SJSA1 (cell line): ENCODE data around the gene UVRAG. TPM values are rescaled to one million over a fixed set of nuclear protein-coding genes. Genes with fewer than 3 reads are reported as not detected.

Source experiments
- DNase-seq, 2 experiments: peaks; one replicate each; pipeline ENCODE4 v3.0.0-alpha.2; 2015 to 2020; ENCODE audit warnings: low spot score in 2 of 2, low read depth in 1 of 2
- H3K27ac ChIP-seq: fragments of 250-450 bp; sonication (Bioruptor Pico); 2 replicates; pipeline ENCODE4 v1.5.1; 2020; ENCODE audit warnings: mild to moderate bottlenecking, moderate library complexity
- H3K27me3 ChIP-seq: fragments of 250-450 bp; sonication (Bioruptor Pico); replicated peaks from 2 replicates; pipeline ENCODE4 v1.5.1; 2020; ENCODE audit warnings: mild to moderate bottlenecking, moderate library complexity
- H3K36me3 ChIP-seq: fragments of 250-450 bp; sonication (Bioruptor Pico); 2 replicates; pipeline ENCODE4 v1.5.1; 2020; ENCODE audit warnings: mild to moderate bottlenecking
- H3K4me1 ChIP-seq: fragments of 250-450 bp; sonication (Bioruptor Pico); replicated peaks from 2 replicates; pipeline ENCODE4 v1.6.1; 2021; ENCODE audit warnings: mild to moderate bottlenecking
- H3K4me3 ChIP-seq: fragments of 250-450 bp; sonication (Bioruptor Pico); 2 replicates; pipeline ENCODE4 v1.5.1; 2020; ENCODE audit warnings: mild to moderate bottlenecking
- H3K9me3 ChIP-seq: fragments of 250-450 bp; sonication (Bioruptor Pico); replicated peaks from 2 replicates; pipeline ENCODE4 v1.5.1; 2020; ENCODE audit warnings: mild to moderate bottlenecking
- total RNA-seq: library from RNA; depleted of rRNA; stranded (reverse); fragments of >200 nt; shearing (Covaris generic); gene quantifications from 2 replicates; pipeline ENCODE4 v1.2.3, GENCODE V29; 2014

The UVRAG gene
- total RNA-seq, 1 experiment from 2014 or later = 7.7 TPM

DNA sequence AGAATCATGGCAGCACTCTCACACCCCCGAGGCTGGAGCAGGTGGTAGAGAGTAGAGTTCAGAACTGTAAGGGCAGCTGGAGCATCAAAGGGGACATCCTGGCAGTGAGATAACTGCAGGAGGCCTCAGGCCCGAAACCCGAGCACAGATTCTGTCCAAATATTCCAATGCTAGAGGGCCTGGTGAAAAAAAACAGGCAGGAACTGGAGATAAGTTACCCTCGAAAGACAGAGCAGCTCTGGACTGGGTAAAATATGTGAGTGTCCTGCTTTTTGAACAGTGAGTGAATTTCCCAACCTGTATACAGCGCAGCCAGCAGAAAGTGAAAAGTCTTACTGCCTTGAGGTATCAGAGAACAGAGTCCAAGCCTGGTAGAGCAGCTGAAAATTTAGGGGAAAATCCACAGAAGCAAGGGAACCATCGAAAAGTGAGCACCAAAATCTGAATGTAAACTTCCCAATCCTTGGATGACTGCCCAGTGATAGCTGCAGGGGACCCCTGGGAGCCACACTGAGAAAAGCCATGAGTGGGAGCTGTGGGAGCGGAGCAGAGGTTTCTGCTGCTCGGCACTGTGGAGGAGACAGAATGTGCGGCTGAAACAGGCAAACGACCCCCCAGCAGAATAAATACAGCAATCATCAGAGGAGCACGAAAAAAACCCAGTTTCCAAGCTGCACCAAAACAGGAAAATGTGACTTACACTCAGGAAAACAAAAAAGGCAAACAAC lies 340.7 kb downstream of the UVRAG start:
- H3K9me3 ChIP-seq = no peaks in the 10 kb centered on the region
- H3K4me3 ChIP-seq = no peak overlapping the region
- no peaks in the 10 kb centered on the region; the same call in 1 of the 2 replicates for H3K4me1 ChIP-seq
- no peak for DNase-seq
- H3K36me3 ChIP-seq = no peaks in the 10 kb centered on the region
- no peak overlapping the region for H3K27ac ChIP-seq
- H3K27me3 ChIP-seq = no peaks in the 10 kb centered on the region

DNA sequence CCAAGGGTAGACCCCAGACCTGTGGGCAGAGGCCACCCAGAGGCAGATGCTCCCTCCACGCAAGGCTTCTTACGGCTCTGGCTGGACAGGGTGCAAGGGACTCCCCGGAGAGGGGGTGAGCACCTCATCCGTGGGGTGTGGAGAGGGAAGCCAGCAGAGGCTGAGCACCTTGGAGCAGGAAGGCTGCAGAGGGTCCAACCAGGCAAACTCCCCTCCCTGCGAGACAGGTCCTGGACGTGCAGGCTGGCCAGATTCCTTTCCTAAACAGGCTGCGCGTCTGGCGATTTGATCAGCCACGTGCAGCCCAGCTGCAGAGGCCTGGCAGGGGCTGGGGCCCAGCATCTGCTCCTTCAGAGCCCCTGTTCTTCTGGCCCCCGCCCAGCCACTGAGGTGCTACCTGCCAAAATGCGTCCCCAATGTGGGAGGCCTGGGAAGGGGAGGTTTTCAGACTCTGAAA lies 342.0 kb downstream of the UVRAG start:
- Histone ChIP-seq H3K27me3 (no peaks in the 10 kb centered on the region), H3K36me3 (no peaks in the 10 kb centered on the region), H3K4me1 (no peaks in the 10 kb centered on the region; the same call in 1 of the 2 replicates), H3K27ac (no peak overlapping the region), H3K4me3 (no peak overlapping the region), H3K9me3 (no peaks in the 10 kb centered on the region)
- no peak for DNase-seq

DNA sequence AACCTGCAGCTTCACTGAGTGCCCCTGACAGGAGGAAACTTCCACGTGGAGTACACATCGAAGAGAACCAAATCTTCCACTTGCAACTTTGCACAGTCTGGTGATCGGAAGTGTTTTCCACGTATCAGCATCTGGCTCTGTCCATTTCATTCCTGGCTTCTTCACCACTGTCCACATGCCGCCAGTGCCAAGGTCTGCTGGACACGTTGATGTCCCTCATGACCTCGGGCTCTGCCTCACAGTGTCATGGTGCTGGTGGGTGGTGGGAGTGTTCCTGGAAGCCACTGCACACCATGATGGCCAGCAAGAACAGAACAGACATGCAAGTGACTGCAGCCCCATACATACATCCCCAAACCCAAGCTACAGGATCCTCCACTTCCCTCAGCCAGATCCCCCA lies 342.9 kb downstream of the UVRAG start:
- Histone ChIP-seq H3K4me3 (no peak overlapping the region), H3K36me3 (no peaks in the 10 kb centered on the region), H3K9me3 (no peaks in the 10 kb centered on the region), H3K4me1 (no peaks in the 10 kb centered on the region), H3K27ac (no peak overlapping the region), H3K27me3 (no peaks in the 10 kb centered on the region)
- DNase-seq = no peak

DNA sequence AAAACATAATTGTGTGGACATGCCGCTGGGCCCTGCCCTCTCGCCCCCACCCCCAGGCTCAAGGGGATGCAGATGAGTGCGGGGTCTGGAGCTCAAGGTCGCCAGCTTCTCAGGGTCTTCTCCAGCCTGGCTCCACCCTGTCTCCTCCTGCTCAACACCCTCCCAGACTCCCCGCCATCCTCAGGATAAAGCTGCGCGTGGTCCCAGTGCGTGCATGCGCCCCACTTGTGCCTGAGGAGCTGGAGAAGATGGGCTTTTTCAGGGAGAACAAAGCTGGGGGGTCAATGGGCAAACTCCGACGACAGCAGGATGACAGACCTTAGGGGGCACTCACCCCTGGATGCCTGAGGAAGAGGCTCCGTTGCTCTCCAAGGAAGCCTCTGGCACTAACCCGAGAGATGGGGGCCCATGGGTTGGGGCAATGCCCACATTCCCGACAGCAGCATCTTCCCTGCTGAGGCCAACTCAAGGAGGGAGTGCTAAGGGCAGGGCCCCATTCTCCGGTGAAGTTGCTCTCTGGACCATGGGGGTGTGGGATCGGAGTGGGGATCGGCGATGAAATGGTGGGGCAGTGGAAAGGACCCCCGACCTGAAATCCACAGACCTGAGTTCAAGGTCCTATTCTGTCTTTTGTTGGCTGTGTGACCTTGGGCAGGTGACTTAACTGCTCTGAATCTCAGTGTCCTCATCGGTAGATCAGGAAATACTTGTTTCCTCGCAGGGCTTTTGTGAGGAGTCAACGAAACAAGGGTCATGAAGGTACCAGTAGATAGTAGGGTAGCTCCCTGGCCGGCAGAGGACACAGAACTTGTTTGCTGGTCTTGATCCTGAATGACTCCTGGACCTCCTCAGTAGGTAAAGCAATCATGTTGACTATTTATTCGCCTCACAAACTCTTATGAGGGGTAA lies 343.6 kb downstream of the UVRAG start:
- DNase-seq = no peak
- Histone ChIP-seq H3K4me3 (no peak overlapping the region), H3K27ac (no peak overlapping the region), H3K4me1 (no peaks in the 10 kb centered on the region), H3K9me3 (no peaks in the 10 kb centered on the region), H3K36me3 (no peaks in the 10 kb centered on the region), H3K27me3 (no peaks in the 10 kb centered on the region)

DNA sequence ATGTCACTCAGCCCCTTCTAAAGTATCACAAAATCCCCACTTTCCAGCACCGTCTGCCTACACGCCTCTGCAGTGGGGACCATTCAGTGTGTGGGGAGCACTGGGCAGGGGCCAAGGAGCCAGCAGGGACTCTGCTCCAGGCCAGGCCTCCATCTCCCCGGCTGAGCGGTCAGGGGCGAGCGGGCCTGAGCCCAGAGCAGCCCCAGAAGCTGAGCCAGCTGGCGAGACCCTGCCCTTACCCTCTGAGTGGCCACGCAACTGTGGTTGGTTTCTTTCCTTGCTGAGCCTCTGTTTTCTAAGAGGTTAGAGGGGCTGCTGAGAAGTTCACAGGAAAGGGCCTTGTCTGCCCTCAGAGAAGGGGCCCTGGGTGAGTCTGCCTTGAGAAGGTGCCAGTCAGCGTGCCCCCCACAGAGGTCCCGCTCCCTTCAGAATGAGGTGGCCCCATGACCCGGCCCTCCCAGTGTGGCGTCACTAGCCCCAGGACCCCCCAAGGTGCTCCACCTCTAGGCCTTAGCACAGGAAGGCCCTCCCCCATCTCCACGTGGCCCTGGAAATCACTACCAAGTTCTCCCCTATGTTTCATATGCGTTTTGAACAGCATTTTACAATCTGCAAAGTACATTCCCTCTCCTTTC lies 344.4 kb downstream of the UVRAG start:
- Histone ChIP-seq H3K27ac (no peak overlapping the region), H3K36me3 (no peaks in the 10 kb centered on the region), H3K4me3 (no peak overlapping the region), H3K27me3 (no peaks in the 10 kb centered on the region), H3K4me1 (no peaks in the 10 kb centered on the region), H3K9me3 (no peaks in the 10 kb centered on the region)
- no peak for DNase-seq

DNA sequence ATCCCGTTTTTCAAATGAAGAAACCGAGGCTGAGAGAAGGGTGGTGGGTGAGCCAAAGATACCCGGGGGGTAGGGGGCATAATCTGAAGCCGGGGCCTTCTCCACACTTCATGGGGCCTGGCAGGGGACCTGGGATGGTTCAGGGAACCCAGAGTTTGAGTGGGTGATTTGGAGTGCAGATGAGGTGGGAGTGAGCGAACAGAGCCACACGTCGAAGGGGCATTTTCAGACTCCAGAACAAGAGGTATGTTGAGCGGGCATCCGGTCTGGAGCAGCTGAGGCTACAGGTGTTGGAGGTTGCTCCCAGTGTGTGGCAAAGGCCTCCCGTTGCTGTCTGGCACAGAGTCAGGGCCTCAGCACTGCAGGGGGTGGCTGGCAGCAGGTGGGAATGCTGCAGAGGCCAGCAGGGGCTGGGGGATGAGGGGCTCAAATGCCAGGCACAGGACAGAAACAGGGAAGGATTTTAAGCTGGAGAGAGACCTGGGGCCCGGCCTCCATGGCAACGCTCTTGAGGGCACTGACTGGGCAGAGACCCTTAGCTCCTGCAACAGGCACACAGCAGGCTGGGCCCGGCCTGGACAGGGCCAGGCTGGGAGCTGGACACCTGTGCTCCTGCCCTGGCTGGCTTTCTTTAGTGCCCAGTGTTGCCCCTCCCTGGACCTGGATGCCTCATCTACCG lies 345.1 kb downstream of the UVRAG start:
- no peaks in the 10 kb centered on the region for H3K27me3 ChIP-seq
- no peak overlapping the region for H3K4me3 ChIP-seq
- H3K9me3 ChIP-seq = no peaks in the 10 kb centered on the region
- H3K4me1 ChIP-seq = no peaks in the 10 kb centered on the region
- no peaks in the 10 kb centered on the region for H3K36me3 ChIP-seq
- no peak overlapping the region for H3K27ac ChIP-seq
- no peak for DNase-seq

DNA sequence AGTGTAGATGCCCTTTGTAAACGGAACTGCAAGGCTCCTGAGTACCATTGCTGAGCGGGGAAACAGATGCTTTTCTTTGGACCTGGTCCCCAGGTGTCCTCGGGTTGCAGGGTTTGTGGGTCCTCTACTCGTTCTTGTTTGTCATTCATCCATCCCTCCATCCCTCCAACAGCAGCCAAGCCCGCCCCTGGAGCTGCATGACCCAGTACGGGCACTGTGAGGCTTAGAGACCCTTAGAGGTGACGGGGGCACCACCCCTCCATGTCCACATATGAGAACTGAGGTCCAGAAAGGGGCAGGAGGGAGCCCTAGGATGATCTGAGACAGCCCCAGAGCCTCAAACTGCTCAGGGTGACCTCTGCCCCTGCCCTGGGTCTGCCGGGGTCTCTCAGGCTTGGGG lies 345.8 kb downstream of the UVRAG start:
- Histone ChIP-seq H3K27me3 (no peaks in the 10 kb centered on the region), H3K27ac (no peak overlapping the region), H3K9me3 (no peaks in the 10 kb centered on the region), H3K4me3 (no peak overlapping the region), H3K36me3 (no peaks in the 10 kb centered on the region), H3K4me1 (no peaks in the 10 kb centered on the region)
- no peak for DNase-seq

DNA sequence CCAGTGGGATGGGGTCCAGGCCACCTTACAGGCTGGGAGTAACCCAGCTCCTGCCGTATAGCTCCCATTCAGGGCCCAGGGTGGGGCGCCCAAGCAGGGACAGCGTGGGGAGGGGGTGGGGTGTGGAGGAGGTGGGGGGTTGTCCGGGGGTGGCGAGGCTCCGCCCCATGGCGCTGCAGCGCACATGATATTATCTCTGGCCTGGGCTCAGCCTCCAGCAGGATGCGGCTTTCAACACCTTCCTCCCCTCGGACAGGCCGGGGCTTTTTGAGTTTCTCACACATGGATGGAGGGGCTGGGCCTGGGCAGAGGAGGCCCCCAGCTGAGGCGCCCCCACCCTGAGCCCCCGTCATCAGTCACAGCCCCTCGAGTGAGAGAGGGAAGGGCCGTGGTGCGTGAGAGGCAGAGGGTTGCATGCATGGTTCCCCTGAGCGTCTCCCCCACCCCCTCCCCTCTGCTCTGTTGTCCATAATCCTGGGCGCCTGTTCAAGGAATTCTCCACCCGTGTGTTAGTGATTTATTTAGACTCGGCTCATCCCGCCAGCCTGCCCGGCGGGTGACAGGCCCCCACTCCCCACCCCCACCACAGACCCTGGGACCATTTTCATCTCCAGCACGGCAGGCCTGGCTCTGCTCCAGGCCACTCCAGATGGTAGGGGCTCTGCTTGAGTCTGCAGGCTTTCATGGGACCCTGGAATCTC lies 346.4 kb downstream of the UVRAG start:
- Histone ChIP-seq H3K4me1 (no peaks in the 10 kb centered on the region), H3K27ac (no peak overlapping the region), H3K4me3 (no peak overlapping the region), H3K27me3 (no peaks in the 10 kb centered on the region), H3K9me3 (no peaks in the 10 kb centered on the region), H3K36me3 (no peaks in the 10 kb centered on the region)
- no peak for DNase-seq

DNA sequence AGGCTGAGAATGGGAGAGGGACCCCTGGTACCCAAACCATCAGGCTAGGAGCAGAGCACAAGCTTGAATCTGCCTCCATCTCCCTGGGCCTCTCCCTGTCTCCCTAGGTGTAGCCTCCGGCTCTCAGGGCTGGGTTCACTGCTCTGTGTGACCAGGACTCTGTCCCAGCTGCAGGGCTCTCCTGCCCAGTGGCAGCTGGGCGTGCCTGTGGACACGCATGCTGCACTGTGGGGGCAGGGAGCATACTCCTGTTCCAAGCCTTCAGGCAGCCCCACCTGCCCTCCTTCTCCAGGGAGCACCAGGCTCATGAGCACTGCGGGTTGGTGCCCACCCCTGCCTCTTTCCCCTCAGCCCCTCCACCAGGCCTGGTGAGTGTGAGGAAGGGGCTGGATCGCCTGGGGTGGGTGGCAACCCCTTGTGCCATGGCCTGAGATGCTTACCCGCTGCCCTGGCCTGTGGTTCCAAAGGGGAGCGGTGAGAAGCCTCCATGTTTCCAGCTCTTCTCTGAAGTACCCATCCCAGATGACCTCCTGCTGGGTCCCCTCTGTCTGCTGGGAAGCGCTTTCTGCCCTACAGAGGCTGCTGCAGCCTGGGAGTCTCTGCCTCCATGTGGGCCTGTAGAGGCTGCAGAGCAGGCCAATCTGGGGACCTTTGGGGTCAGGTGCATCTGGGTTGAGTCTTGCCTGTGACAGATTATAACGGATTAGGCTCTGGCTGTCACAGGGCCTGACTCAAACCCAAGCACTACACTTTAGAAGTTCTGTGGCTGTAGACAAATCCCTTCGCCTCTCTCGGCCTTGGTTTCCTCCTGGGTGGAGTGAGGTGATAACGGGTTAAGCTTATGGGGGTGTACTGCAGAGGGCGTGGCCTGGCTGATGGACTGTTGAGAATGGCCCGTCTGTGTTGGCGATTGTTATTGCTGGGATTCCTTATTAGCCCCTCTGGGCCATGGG lies 347.6 kb downstream of the UVRAG start:
- no peaks in the 10 kb centered on the region for H3K9me3 ChIP-seq

DNA sequence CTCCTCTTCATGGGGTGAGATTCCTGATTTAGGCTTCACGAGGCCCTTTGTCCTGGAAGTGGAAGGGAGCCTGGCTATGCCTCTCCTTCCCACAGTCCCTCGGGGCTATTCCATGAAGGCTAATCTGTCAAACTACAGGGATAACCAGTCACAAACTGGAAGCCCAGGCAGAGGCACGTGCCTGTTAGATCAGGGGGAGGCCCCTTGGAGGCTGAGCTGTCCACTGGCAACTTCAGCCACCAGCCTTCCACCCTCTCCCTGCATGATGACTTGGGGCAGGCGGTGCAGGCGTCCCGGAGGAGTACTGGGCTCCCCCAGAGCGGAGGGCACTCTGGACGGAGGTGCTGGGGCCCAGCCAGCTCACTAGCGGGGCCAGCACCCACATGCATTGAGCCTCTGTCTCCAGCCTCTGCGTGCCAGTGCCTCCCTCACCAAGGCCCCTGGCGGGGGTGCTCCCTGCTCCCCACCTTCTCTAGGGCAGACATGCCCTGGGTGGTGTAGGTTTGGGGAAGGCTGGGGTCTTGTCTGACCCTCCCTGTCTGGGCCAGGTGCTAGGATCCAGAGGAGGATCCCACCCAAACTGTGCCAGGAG lies 348.4 kb downstream of the UVRAG start:
- Histone ChIP-seq H3K27ac (no peak overlapping the region), H3K9me3 (no peaks in the 10 kb centered on the region), H3K36me3 (no peaks in the 10 kb centered on the region), H3K27me3 (no peaks in the 10 kb centered on the region), H3K4me1 (no peaks in the 10 kb centered on the region), H3K4me3 (no peak overlapping the region)
- no peak for DNase-seq

More for the DNA sequence above, 347.6 kb downstream of the UVRAG start:
- Histone ChIP-seq H3K4me3 (no peak overlapping the region), H3K36me3 (no peaks in the 10 kb centered on the region), H3K27ac (no peak overlapping the region), H3K27me3 (no peaks in the 10 kb centered on the region), H3K4me1 (no peaks in the 10 kb centered on the region)
- no peak for DNase-seq

DNA sequence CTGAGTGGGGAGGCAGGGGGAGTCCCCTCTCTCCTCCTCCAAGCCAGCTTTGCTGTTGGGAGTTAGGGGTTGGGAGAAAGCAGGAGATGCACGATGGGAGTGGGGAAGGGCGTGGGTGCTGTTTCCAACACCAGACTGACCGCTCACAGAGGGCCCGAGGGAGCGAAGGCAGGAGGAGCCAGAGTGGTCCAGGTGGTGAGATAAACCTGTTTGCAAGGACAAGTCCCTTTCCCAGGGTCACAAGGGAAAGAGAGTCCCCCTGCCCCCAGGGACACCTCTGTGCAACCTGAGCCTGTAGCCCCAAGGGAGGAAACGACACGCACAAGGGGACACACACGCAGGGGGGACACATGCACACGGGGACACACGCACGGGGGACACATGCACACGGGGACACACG lies 349.1 kb downstream of the UVRAG start:
- Histone ChIP-seq H3K4me3 (no peak overlapping the region), H3K27me3 (no peaks in the 10 kb centered on the region), H3K36me3 (no peaks in the 10 kb centered on the region), H3K27ac (no peak overlapping the region), H3K9me3 (no peaks in the 10 kb centered on the region), H3K4me1 (no peaks in the 10 kb centered on the region)
- DNase-seq = no peak
